Measurements from ENCODE around the gene MICAL2.

MICAL2 gene

DNA sequence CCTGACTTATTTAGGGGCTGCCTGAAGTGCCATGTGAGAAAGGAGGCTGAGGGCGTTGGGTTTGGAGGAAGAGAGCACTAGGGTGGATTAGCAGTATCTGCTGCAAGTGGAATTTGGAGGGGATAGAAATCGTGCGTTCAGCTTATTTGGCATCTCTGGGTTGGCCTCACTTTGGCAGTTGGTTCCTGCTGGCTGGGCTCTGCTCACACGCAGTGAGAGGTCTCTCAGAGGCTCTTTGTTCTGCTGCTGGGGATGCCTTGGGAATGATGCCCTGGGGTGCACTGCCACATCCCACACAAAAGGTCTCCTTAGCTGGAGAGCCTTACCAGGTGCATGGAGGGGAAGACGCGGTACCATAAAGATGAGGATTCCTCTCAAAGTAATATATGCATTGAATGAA, 17.7 kb upstream of the MICAL2 start:
- no peak overlapping the region for H3K4me3 ChIP-seq (ENCODE audit: low read depth, low read length)
- TF ChIP-seq, protein P1, sequence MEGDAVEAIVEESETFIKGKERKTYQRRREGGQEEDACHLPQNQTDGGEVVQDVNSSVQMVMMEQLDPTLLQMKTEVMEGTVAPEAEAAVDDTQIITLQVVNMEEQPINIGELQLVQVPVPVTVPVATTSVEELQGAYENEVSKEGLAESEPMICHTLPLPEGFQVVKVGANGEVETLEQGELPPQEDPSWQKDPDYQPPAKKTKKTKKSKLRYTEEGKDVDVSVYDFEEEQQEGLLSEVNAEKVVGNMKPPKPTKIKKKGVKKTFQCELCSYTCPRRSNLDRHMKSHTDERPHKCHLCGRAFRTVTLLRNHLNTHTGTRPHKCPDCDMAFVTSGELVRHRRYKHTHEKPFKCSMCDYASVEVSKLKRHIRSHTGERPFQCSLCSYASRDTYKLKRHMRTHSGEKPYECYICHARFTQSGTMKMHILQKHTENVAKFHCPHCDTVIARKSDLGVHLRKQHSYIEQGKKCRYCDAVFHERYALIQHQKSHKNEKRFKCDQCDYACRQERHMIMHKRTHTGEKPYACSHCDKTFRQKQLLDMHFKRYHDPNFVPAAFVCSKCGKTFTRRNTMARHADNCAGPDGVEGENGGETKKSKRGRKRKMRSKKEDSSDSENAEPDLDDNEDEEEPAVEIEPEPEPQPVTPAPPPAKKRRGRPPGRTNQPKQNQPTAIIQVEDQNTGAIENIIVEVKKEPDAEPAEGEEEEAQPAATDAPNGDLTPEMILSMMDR (conservative IDR thresholded peaks at IDR 0.05; ENCODE audit: low read depth, low read length): no peak
- DNase-seq (ENCODE audit: low read depth): no peak

- no peak for DNase-seq (ENCODE audit: low read depth)
- no peak overlapping the region for H3K4me3 ChIP-seq (ENCODE audit: low read depth, low read length)
- TF ChIP-seq, protein P1 (conservative IDR thresholded peaks at IDR 0.05; ENCODE audit: low read depth, low read length): no peak
Measured at GRCh38 chr11:12094872-12095800, 15.3 kb upstream of the MICAL2 start.

GRCh38 chr11:12097219-12097618, 13.2 kb upstream of the MICAL2 start:
- no peak for DNase-seq (ENCODE audit: low read depth)
- TF ChIP-seq, protein P1 (conservative IDR thresholded peaks at IDR 0.05; ENCODE audit: low read depth, low read length): no peak
- H3K4me3 ChIP-seq (ENCODE audit: low read depth, low read length): no peak overlapping the region

DNA sequence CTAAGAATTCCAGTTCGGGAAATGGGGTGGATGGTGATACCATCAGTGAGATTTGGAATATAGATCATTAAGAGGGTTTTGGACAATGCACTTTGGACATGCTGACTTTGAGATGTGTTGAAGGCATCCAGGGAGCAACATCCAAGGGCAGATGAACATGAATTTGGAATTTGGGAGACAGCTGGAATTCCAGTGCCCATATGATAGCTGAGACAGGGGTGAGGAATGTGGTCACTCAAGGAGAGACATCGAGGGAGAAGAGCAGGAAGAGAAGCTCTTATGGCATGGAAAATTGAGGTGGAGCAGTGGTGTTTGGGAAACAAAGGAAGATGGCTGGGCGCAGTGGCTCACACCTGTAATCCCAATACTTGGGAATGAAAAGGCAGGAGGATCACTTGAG, 11.8 kb upstream of the MICAL2 start:
- no peak overlapping the region for H3K4me3 ChIP-seq (ENCODE audit: low read depth, low read length)
- TF ChIP-seq, protein P1 (conservative IDR thresholded peaks at IDR 0.05; ENCODE audit: low read depth, low read length): no peak
- no peak for DNase-seq (ENCODE audit: low read depth)

DNA sequence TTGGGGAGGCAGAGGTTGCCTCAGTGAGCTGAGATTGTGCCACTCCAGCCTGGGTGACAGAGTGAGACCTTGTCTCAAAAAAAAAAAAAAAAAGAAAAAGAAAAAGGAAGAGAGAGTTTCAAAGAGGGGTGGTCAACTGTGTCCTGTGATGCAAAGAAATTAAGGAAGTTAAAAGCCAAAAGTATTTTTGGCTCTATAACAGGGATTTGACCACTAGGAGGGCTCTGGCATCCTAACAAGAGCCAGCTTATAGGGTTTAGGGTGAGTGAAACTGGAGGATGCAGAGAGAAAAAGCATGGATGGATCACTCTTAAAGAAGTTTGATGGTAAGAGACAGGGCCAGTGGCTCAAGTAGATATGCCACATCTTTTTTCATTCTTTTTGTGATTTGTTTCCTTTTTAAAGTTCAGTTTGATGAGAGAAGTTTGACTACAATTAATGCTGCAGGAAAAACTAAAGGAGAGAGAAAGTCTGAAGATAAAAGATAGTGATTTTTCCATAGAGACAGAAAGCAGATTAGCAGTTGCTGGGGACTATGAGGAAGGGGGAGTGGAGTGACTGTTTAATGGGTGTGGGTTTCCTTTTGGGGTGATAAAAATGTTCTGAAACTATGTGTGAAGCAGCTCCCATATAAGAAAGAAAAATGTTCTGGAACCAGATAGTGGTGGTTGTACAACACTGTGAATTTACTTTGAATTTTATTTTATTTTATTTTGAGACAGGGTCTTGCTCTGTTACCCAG, 11.1 kb upstream of the MICAL2 start:
- no peak overlapping the region for H3K4me3 ChIP-seq (ENCODE audit: low read depth, low read length)
- TF ChIP-seq, protein P1 (conservative IDR thresholded peaks at IDR 0.05; ENCODE audit: low read depth, low read length): peak; percentile 26
- no peak for DNase-seq (ENCODE audit: low read depth)

DNA sequence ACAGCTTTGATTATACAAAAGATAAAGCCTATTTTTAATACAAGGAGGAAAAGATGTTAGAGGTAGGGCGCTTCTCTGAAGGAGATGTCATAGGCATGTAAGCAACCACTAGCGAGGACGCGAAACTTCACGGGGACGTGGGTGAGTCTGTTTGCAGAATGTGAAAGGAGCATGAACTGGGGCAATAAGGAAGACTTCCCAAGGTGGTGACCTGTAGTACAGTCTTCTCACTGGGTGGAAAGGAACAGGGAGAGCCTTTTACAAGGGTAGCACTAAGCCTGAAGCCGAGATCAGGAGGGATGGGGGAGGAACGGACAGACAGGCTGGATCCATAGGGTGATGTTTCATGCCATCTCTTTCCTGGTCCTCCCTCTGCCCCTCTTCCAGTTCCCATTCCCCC, 10.0 kb upstream of the MICAL2 start:
- DNase-seq (ENCODE audit: low read depth): no peak
- TF ChIP-seq, protein P1 (conservative IDR thresholded peaks at IDR 0.05; ENCODE audit: low read depth, low read length): no peak

More for the DNA sequence above, 10.0 kb upstream of the MICAL2 start:
- no peak overlapping the region for H3K4me3 ChIP-seq (ENCODE audit: low read depth, low read length)

All from choroid plexus epithelial cell (primary cell).